HG03280 (cell line): Measurements from ENCODE around the gene ST6GALNAC6.
"Not testable (repeated sequence)": the region's sequence is repeated elsewhere in the genome, so short reads cannot be mapped to it uniquely, and the experiment has no call there.

Experiments used
- ATAC-seq: cut with Tn5 transposase; IDR thresholded peaks from one replicate; pipeline ENCODE4 v1.9.1; 2021; ENCODE audit warnings: mild to moderate bottlenecking, moderate library complexity; ENCODE audit not compliant: unreplicated experiment

ST6GALNAC6 gene

DNA sequence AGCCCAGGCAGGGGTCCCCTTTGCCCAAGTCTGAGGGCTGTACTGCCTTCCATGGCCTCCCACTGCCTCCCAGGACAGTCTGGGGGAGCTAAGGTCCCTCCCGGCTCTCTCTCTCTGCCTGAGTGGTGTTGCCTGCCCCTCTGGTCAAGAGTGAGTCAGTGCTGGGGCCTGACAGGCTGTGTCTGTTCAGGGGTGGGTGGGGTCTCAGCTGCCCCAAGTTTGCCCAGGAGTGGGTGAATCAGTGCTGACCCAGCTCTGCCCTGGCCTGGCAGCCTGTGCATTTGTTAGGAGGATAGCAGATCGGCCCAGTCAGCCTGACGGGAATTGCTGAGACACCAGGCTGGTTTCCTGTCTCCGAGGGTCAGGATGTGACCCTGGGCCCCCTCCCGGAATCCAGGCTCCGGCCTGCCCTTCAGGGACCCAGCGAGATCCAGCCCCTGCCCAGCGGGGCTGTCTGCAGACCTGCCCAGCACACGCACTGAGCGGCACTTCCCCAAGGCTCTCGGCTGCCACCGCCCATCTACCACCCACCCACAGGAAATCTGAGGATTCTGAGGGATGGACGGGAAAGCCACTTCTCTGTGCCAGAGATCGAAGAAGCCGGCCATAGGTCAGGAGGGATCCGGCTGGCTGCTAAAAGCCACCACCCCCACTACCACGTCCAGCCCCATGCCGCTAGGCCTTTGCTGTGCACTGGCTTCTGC, 60.9 kb downstream of the ST6GALNAC6 start:
- ATAC-seq, result no peak

DNA sequence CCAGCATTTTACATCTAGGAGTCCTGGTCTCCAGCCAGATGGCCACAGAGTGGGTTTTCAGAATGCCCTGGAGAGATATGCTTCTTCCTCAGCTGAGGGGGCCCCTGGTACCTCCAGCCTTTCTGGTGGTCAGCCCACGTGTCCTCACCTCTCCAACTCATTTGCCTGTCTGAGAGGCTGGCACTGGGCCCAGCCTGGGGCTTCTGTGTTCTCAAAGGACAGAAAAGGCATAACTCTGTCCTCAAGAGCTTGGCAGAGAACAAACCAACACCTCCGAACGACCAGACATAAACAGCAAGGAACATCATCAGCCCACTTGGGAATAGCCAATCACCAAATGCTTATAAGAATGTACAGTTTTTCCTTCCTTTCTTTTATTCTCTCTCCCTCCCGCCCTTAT, 62.1 kb downstream of the ST6GALNAC6 start:
- no peak for ATAC-seq

GRCh38 chr9:127836561-127836960, 62.8 kb downstream of the ST6GALNAC6 start:
- ATAC-seq, result not testable (repeated sequence)

GRCh38 chr9:127835991-127836516, 63.3 kb downstream of the ST6GALNAC6 start:
- no peak for ATAC-seq
